Measurements from ENCODE around the gene ISL2.

Gene ISL2

DNA sequence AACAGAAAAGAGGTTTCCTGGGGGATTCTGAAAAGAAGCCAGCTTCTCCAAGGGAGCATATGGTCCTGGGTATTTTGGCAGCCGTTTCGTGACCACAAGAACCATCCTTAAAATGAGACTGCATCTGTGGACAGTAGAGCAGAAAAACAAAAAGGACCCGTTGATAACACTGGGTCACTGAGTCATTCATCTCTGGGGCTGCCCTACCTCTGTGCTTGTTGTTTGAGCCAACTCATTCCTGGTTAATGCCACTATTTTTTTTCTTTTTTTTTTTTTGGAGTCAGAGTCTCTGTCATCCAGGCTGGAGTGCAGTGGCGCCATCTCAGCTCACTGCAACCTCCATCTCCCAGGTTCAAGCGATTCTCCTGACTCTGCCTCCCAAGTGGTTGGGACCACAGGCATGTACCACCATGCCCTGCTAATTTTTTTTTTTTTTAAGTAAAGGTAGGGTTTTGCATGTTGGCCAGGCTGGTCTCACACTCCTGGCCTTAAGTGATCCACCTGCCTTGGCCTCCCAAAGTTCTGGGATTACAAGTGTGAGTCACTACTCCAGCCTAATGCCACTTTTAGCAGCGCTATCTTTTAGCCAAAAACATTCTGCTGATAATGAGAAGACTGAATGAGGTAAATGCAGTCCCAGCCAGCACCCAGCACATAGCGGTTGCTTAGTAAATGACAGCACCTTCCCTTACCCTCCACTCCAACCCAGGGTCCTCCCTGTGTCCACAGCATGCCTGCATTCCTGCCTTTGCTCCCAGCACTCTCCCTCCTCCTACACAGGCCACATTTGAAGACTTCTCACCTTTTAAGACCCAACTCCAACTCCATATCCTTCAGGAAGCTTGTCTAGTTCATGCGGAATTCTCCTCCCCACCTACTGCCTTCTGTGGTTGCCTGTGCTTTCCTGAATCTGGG lies 9.1 kb upstream of the ISL2 start:
- no peak for DNase-seq (ENCODE audit: low spot score)

DNA sequence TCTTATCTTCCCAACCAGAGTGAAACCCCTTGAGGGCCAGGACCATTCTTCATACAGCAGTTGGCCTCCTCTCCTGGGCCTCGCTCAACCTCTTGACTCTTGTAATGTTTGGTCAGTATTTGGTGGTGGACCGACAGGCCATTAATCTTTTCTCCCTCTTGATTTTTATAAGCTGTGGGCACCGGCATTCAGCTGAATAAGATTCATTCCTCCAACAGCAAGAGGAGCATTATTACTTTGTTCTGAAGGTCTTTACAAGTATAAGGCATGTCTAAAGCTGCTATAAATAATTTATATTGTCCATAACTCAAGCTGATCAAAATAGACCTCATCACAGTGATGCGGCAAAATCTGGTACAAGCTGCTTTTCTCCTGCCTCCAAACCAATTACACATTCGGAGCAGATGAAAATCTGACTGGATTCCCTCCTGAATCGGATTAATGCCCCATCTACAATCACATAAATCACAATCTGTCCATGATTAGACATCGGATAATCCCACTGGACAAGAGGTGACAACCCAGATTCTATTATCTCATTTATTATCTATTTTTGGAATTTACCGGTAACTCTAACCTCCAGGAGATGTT lies 8.4 kb upstream of the ISL2 start:
- DNase-seq (ENCODE audit: low spot score) = no peak

DNA sequence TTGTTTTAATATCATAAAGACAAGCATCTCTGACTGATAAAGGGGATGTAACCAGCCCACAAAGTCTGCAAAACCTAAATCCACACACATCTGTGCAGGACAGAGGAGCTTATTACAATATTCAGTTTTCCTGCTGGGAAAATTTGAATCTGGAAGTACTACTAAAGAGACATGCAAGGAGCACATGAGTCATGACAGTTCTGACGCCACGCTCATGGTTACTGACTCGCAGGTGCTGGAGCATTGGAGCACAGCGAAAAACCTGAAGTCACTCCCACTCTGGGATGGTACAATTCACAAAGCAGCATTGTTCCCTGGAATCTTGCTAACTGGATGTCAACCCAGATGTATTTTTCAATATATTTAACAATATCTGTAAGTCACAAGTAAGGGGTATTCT lies 7.6 kb upstream of the ISL2 start:
- DNase-seq (ENCODE audit: low spot score) = no peak

DNA sequence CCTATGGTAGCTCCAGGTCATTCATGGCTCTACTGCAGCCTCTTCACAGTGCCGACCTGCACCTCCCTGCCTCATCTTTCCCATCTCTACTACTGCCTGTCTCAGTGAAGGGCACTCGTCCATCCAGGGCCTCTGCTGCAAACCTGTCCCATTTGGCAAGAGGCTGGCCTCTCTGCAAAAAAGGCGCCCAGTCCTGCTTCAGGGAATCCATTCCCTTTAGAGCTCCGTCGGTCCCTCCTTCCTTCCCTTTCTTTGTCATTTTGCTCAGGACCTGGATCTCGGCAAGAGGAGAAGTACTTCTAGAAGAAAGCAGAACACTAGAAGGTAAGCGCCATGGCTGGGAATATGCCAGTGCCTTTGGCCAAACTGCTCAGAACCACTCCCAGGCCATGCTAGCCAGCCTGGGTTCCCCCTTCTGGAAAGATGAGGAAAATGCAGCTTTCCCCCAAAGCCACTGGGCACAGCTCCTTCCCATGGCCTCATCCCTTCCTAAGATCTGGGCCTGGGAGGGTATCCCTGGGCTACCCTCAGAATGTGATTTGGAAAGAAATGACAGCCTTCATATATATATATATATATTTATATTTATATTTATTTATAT lies 6.4 kb upstream of the ISL2 start:
- DNase-seq (ENCODE audit: low spot score) = peak; percentile 41

DNA sequence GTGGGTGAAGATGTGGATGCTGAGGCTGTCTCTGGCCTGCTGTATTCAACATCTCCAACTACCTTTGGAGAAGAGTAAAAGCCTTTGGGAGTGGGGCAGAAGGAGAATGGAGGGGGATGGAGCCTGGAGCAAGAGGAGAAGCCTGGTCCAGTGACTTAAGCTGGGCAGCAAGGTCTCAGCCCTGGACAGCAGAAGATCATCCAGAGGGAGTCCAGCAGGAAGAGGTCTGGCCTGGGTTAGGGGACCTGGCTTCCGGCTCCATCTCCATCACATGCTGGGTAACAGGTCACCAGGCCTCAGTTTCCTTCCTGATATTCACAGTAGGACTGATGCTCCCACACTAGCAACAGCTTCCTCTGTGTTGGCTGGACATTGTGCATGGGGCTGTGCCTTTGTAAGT lies 3.8 kb upstream of the ISL2 start:
- DNase-seq (ENCODE audit: low spot score) = no peak

DNA sequence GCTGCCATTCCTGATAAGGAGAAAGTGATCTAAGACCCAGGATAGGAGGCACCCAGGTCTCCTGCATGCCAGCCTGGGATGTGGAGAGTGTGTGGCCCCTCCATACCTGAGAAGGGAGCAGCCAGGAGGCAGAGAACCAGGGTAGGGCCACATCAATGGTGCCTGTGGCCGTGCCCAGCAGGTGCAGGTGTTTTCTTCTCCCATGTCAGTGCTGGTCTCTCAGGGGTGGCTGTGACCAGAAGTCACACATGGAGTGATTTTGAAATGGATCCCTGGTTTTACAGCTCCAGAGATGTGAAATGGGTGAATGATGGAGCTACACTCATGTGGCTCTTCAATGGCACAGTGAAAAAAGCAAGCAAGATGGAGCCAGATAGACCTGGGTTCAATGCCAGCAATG lies 3.3 kb upstream of the ISL2 start:
- no peak for DNase-seq (ENCODE audit: low spot score)

DNA sequence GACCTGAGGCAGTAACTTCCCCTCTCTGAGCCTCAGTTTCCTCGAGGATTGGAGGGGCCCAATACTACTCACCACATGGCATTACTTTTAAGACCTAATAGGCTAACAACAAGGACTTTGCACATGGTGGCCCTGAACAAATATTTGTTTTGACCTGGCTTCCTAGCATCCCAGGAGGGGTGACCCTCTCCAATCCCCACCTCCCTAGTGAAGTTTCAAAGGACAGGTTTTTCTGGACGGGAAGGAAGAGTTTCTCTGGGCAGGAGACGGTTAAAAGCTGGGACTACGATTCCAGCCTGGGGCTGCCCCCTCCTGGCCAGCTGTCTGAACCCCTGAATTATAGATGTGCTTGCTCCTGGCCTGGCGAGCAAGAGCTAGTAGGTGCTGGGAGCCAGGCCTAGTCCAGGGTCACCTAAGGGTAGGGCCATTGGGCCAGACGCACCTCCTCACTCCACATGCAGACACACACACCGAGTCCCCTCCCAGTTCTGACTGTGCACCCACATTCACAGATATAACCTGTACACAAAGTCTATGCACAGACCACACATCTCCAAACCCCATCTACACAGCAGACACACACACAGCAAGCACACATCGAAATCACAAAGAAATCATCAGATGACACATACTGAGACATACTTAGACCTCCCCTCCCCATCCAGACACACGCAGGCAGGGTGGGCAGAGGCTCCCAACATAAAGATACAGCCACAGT lies 2.7 kb upstream of the ISL2 start:
- no peak for DNase-seq (ENCODE audit: low spot score)

DNA sequence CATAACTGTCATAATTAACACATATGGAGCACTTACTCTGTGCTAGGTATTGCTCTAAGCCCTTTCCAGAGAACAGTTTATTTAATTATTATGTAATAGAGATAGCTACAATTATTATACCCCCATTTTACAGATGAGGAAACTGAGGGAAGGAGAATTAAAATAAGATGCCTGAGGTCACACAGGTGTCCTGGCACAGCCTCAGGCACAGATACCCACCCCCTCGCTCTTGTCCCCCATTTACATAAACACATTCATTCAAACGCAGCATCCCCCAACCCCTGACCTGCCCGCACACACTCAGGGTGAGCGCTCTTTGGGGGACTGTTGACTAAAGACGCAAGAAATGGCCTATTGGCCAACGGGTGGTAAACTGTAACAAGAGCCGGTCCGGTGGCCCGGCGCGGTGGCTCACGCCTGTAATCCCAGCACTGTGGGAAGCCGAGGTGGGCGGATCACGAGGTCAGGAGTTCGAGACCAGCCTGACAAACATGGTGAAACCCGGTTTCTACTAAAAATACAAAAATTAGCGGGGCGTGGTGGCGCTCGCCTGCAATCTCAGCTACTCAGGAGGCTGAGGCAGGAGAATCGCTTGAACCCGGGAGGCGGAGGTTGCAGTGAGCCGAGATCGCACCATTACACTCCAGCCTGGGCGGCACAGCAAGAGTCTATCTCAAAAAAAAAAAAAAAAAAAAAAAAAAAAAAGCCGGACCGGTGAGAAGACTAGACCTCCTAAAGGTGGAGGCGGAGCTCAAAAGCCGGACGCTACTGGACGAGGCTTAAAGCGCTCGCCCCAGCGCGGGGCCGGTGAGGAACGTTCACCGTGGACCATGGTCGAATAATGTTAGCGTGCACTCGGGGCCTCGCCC lies 1.9 kb upstream of the ISL2 start:
- no peak for DNase-seq (ENCODE audit: low spot score)

DNA sequence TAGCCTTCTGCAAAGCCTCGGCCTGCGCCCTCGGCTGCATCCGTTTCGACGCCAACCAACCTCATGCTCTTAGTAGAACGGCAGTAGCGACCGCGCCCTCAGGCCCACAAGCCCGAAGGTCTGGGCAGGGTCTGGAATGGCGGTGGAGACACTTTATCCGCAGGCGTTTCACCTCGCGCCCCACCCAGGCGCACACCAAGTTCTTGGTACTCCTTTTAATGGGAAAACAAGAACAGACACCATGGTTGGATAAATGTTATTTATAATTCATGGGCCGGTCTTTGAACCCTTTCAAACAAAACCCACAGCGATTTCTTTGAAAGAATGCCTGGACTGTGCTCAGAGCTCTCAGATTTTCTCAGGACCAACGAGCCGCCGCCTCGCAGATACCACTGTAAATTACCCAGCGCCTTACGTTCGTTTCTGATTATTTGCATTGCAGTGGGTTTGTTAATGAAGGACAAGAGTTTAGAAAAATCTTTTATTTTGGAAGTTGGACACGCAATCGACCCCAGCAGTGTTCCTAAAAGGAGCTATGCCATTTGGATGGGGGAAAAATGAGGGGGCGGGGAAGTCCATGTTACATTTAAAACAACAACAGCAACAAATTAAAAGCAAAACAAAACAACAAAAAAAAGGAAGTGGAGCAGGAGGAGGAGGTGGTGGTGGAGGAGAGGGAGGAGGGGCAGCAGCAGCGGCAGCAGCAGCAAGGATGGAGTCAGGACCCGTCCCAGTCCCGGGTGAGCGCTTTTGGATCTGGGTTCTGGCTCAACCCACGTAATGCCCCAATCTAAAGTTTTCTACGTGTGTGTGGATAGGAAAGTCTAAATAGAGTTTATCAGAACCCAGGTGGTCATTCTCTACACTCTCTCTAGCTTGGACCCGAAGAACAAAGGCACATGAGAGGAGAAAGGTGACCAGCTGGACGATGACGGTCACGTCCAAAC lies 993 bp upstream of the ISL2 start:
- DNase-seq (ENCODE audit: low spot score) = no peak

DNA sequence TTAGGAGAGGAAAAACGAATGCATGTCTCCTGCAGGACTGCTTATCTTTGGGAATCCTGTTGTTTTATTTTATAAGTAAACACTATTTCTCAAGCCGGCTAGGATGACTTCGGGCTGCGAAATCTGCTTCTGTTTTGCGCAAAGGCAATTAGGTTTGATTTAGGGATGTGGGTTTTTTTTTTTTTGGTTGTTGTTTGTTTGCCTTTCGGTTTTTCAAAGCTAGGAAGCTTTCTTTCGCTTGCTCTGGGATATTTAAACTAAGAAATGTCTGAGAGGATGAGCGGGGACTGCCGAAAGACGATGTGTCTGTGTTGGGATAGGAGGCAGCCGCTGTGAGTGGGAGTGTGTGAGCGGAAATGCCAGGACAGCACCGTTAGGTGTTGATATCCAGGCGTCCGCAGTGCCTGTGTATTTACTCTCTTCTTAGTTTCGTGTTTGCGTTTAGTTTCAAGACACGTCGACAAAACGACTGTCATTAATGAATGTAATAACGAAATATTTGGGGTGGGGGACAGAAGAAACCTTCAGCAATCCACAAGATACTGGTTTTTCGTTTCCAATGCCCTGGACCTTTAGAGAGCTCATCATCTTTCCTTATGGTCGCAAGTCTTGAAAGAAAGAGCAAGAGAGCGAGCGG lies 604 bp downstream of the ISL2 start:
- DNase-seq (ENCODE audit: low spot score) = no peak

DNA sequence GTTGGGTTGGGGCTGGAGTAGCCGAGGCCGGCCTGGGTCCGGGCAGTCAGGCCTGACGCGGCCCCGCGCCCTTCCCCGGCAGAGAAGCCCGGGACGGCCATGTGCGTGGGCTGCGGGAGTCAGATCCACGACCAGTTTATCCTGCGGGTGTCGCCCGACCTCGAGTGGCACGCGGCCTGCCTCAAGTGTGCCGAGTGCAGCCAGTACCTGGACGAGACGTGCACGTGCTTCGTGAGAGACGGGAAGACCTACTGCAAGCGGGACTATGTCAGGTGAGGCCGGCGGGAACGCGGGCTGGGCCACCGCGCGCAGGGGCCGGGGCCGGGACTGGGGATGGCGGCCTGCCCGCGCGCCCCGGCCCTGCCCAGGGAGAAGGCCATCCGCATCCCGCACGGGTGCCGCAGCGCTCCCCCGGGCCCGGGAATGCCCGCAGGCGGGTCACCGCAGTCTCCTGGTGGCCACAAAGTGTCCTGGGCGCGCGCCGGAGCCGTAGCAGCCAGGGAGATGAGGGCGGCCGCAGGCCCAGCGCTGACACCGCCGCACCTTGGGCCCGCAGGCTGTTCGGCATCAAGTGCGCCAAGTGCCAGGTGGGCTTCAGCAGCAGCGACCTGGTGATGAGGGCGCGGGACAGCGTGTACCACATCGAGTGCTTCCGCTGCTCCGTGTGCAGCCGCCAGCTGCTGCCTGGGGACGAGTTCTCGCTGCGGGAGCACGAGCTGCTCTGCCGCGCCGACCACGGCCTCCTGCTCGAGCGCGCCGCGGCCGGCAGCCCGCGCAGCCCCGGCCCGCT lies 1.3 kb downstream of the ISL2 start:
- DNase-seq (ENCODE audit: low spot score) = no peak

DNA sequence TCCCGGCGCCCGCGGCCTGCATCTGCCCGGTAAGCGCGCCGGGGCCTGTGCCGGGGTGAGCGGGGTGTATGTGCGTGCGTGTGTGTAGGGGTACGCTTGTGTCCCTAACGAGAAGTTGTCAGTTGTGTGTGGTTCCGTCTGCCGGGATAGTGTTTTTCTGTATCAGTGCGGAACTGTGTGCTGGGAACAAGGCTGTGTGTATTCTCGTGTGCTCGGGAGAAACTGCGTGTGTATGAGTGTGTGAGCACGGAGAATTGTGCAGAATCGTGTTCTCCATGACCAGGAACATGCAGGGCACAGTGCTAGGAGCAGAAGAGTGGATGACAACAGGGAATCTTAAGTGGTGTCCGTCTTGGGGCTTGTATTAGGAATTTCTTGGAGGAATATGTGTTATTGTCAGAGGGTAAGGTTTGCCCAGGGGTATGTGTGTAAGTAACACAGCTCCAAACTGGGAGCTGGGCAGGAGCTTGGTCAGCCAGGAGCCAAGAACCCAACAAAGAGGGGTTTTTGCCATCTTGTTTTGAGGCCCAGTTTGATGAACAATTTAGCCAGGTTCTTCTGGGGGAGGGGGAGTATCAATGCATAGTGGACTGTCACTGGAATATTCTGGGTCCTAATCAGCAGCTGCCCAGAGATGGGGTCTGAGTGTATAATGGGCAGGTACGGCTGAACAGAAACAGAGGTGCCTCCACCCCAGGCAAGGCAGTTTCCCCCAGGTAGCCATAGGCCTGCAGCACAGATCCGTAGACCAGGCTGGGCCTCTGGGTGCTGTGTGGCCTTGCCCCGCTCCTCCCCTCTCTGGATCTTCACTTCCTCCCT lies 2.1 kb downstream of the ISL2 start:
- no peak for DNase-seq (ENCODE audit: low spot score)

DNA sequence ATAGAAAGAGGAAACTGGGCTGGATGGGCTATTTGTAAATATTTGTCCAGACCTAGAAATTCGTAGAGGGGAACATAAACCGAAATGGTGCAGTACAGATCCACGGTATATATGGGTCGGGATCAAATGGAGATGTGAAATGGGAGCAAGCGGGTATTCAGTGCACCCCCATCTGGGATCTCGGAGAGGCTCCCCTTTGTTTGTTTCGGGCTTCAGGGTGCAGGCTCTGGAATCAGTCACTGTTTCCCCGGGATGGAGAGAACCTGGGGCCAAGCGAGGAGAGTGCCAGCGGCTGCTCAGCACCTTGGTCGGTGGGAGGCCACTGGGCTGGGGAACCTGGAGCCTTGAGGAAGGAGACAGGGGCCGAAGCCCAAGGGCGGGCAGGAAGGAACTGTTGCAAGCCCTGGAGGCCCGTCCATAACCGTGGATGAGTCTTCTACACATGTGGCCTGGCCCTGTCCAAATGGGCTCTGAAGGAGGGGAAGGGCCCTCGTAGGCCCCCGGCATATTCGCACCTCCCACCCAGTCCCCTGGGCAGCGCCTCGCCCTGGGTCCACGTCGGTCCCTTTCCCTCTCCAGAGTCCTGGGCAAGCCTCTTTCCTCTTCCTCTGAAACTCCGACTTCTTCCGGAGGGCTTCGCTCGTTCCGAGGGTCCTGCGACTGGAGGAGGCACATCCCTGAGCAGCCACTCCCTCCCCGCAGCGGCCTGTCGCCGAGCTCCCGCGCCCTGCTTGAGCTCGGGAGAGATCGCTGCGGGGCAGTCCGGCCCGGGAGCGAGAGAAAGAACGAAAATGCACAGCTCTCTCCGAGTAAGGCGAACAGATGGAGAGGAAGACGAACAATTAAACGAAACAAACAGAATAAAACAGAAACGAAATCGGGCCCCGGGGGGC lies 3.0 kb downstream of the ISL2 start:
- DNase-seq (ENCODE audit: low spot score) = no peak

DNA sequence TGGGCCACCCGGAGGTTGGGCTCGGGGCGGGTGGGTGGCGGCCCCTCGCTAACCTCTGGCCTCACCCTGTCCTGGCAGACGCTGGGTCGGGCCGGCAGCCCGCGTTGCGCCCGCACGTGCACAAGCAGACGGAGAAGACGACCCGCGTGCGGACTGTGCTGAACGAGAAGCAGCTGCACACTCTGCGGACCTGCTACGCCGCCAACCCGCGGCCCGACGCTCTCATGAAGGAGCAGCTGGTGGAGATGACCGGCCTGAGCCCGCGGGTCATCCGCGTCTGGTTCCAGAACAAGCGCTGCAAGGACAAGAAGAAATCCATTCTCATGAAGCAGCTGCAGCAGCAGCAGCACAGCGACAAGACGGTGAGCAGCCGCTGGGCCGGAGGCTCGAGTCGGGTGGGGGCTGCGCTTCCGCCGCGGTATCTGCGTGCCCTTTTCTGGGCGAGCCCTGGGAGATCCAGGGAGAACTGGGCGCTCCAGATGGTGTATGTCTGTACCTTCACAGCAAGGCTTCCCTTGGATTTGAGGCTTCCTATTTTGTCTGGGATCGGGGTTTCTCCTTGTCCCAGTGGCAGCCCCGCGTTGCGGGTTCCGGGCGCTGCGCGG lies 3.7 kb downstream of the ISL2 start:
- no peak for DNase-seq (ENCODE audit: low spot score)

DNA sequence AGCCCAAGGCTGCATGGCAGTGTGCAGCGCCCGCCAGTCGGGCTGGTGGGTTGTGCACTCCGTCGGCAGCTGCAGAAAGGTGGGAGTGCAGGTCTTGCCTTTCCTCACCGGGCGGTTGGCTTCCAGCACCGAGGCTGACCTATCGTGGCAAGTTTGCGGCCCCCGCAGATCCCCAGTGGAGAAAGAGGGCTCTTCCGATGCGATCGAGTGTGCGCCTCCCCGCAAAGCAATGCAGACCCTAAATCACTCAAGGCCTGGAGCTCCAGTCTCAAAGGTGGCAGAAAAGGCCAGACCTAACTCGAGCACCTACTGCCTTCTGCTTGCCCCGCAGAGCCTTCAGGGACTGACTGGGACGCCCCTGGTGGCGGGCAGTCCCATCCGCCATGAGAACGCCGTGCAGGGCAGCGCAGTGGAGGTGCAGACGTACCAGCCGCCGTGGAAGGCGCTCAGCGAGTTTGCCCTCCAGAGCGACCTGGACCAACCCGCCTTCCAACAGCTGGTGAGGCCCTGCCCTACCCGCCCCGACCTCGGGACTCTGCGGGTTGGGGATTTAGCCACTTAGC lies 4.3 kb downstream of the ISL2 start:
- DNase-seq (ENCODE audit: low spot score) = no peak

DNA sequence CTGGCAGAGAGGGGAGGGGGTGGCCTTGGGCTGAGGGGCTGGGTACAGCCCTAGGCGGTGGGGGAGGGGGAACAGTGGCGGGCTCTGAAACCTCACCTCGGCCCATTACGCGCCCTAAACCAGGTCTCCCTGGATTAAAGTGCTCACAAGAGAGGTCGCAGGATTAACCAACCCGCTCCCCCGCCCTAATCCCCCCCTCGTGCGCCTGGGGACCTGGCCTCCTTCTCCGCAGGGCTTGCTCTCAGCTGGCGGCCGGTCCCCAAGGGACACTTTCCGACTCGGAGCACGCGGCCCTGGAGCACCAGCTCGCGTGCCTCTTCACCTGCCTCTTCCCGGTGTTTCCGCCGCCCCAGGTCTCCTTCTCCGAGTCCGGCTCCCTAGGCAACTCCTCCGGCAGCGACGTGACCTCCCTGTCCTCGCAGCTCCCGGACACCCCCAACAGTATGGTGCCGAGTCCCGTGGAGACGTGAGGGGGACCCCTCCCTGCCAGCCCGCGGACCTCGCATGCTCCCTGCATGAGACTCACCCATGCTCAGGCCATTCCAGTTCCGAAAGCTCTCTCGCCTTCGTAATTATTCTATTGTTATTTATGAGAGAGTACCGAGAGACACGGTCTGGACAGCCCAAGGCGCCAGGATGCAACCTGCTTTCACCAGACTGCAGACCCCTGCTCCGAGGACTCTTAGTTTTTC lies 4.9 kb downstream of the ISL2 start:
- DNase-seq (ENCODE audit: low spot score) = no peak
